Measurements from ENCODE around the gene EPB41L4B.

The EPB41L4B gene

GRCh38 chr9:109231593-109231992 is 89.3 kb downstream of the EPB41L4B start:
- CTCF ChIA-PET, result interaction anchor here (1.5 to 2.4 kb wide), 2 partner anchors 10 to 12 kb away, joined by 4 to 11 read pairs; no protein-coding TSS in a partner anchor
- TF ChIP-seq ATF2 (tag by site-specific recombination; IDR thresholded peaks at IDR 0.05; ENCODE audit: low read depth), result no peak
- TF ChIP-seq ZBTB17 (tag by site-specific recombination; IDR thresholded peaks at IDR 0.05), result no peak
- no peak for TF ChIP-seq KLF7 (tag by site-specific recombination; IDR thresholded peaks at IDR 0.05; ENCODE audit: borderline replicate concordance)
- no peak for TF ChIP-seq ZNF426 (tag by site-specific recombination; IDR thresholded peaks at IDR 0.05)
- no peak for TF ChIP-seq ZNF140 (tag by site-specific recombination; IDR thresholded peaks at IDR 0.05)
- no peak for TF ChIP-seq ZNF513 (tag by site-specific recombination; IDR thresholded peaks at IDR 0.05)
- TF ChIP-seq ZNF621 (tag by site-specific recombination; IDR thresholded peaks at IDR 0.05), result no peak
- TF ChIP-seq ZNF571 (tag by site-specific recombination; IDR thresholded peaks at IDR 0.05), result no peak
- TF ChIP-seq ZBTB7A (tag by site-specific recombination; IDR thresholded peaks at IDR 0.05; ENCODE audit: low read depth), result no peak
- no peak for TF ChIP-seq ZNF221 (tag by site-specific recombination; IDR thresholded peaks at IDR 0.05; ENCODE audit: borderline replicate concordance)
- no peak for TF ChIP-seq ZXDB (tag by site-specific recombination; IDR thresholded peaks at IDR 0.05)
- TF ChIP-seq ZNF514 (tag by site-specific recombination; IDR thresholded peaks at IDR 0.05), result no peak
- no peak for TF ChIP-seq PRDM4 (tag by site-specific recombination; IDR thresholded peaks at IDR 0.05)
- TF ChIP-seq ZNF274 (IDR thresholded peaks at IDR 0.05; ENCODE audit: low read length), result no peak
- TF ChIP-seq ZNF274 (tag by site-specific recombination; IDR thresholded peaks at IDR 0.05; ENCODE audit: borderline replicate concordance), result no peak
- no peak for TF ChIP-seq MEIS1 (CRISPR knock-in tag; IDR thresholded peaks at IDR 0.05; ENCODE audit: borderline replicate concordance)
- TF ChIP-seq ZNF280C (tag by site-specific recombination; IDR thresholded peaks at IDR 0.05), result no peak
- H3K27ac ChIP-seq (ENCODE audit: extremely low read depth, low read depth, low read length), result no peak overlapping the region
- no peaks in the 10 kb centered on the region for H3K4me1 ChIP-seq (ENCODE audit: control insufficient read depth, insufficient read depth, low read length)
- H3K36me3 ChIP-seq (ENCODE audit: control insufficient read depth in 2 of 2, insufficient read depth in 1 of 2, low read length in 2 of 2), result no peaks in the 10 kb centered on the region
- H3K4me3 ChIP-seq (ENCODE audit: low read depth, low read length), result no peak overlapping the region
- POLR2A ChIA-PET, result interaction anchor here (0.7 kb wide), 1 partner anchor 10 kb away, joined by 3 read pairs; no protein-coding TSS in a partner anchor
- H3K9me3 ChIP-seq (ENCODE audit: control insufficient read depth, insufficient read depth, low read depth, low read length), result no peaks in the 10 kb centered on the region

- ChIA-PET CTCF (interaction anchor here (0.7 to 2.4 kb wide), 3 partner anchors 11 to 211 kb away, joined by 3 to 11 read pairs (median 4); no protein-coding TSS in a partner anchor), POLR2A (no interaction called here)
- no peaks in the 10 kb centered on the region for H3K4me1 ChIP-seq (ENCODE audit: control insufficient read depth, insufficient read depth, low read length)
- H3K27ac ChIP-seq (ENCODE audit: extremely low read depth, low read depth, low read length), result no peak overlapping the region
- no peaks in the 10 kb centered on the region for H3K9me3 ChIP-seq (ENCODE audit: control insufficient read depth, insufficient read depth, low read depth, low read length)
- H3K4me3 ChIP-seq (ENCODE audit: low read depth, low read length), result no peak overlapping the region
- no peaks in the 10 kb centered on the region for H3K36me3 ChIP-seq (ENCODE audit: control insufficient read depth in 2 of 2, insufficient read depth in 1 of 2, low read length in 2 of 2)
- no peak for TF ChIP-seq ZBTB48 (tag by site-specific recombination; IDR thresholded peaks at IDR 0.05)
- TF ChIP-seq GLIS2 (tag by site-specific recombination; IDR thresholded peaks at IDR 0.05), result no peak
- TF ChIP-seq ZNF777 (tag by site-specific recombination; IDR thresholded peaks at IDR 0.05; ENCODE audit: borderline replicate concordance), result no peak
- TF ChIP-seq ZNF529 (tag by site-specific recombination; IDR thresholded peaks at IDR 0.05; ENCODE audit: insufficient replicate concordance), result no peak
- no peak for TF ChIP-seq ZNF449 (tag by site-specific recombination; IDR thresholded peaks at IDR 0.05)
- TF ChIP-seq GLI4 (tag by site-specific recombination; IDR thresholded peaks at IDR 0.05), result no peak
- no peak for TF ChIP-seq ZNF146 (tag by site-specific recombination; IDR thresholded peaks at IDR 0.05)
- no peak for TF ChIP-seq ZNF513 (tag by site-specific recombination; IDR thresholded peaks at IDR 0.05)
These were observed 90.6 kb downstream of the EPB41L4B start for GRCh38 chr9:109230277-109230676.

Data from HEK293 (cell line).